Kidney epithelial cell (primary cell): ENCODE data around the gene ARFGEF3. TPM values are rescaled to one million over a fixed set of nuclear protein-coding genes. Genes with fewer than 3 reads are reported as not detected.
"Not testable (repeated sequence)": the region's sequence is repeated elsewhere in the genome, so short reads cannot be mapped to it uniquely, and the experiment has no call there.

Experiments used
- DNase-seq: peaks from one replicate; pipeline ENCODE4 v3.0.0-alpha.2; 2010; ENCODE audit warnings: low read depth
- H3K27me3 ChIP-seq: 2 replicates; pipeline ENCODE4 v1.6.0; 2011; ENCODE audit warnings: low read length; ENCODE audit not compliant: control insufficient read depth, insufficient read depth
- H3K36me3 ChIP-seq: 2 replicates; pipeline ENCODE4 v1.5.1; 2011; ENCODE audit warnings: low read length; ENCODE audit not compliant: control insufficient read depth, insufficient read depth
- H3K4me3 ChIP-seq: 2 replicates; pipeline ENCODE4 v1.5.1; 2011; ENCODE audit warnings: low read depth, mild to moderate bottlenecking, control low read depth, low read length
- total RNA-seq: library from RNA; depleted of rRNA; stranded (reverse); fragments of >200 nt; gene quantifications from 2 replicates; pipeline ENCODE4 v1.2.3, GENCODE V29; 2015
- TF ChIP-seq, protein P1 (sequence below): IDR thresholded peaks from 2 replicates; pipeline ENCODE4 v1.5.1; 2011; ENCODE audit warnings: mild to moderate bottlenecking, moderate library complexity, low read length, control low read depth, inconsistent platforms; ENCODE audit not compliant: insufficient read depth, poor library complexity, severe bottlenecking

Gene ARFGEF3
- total RNA-seq, 1 donor from 2014 or later: 11.1 TPM

DNA sequence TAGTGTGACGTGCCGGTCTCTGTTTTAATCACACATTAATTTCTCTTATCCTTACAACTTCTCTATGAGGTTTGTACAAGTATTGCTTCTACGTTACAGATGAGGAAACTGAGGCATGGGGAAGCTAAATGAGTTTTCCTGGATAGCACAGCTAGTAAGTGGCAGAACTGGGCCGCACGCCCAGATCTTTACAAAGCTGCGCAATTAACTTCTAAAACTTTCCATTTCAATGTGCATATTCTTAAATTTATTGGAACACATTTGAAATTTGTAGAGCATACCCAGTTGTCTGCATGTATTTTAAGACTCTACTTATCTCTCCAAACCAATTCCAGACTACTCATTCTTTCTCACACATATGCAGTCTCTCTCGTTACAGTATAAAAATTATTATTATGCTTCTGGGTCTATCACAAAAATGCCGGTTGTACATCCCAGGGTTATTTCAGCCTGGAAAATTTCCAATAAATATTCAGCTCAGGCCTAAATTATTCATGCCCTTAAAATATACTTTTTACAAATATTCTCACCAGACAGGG is 44.3 kb upstream of the ARFGEF3 start:
- Histone ChIP-seq H3K4me3 (no peak overlapping the region), H3K27me3 (no peaks in the 10 kb centered on the region), H3K36me3 (no peaks in the 10 kb centered on the region)
- DNase-seq: no peak
- TF ChIP-seq, protein P1, sequence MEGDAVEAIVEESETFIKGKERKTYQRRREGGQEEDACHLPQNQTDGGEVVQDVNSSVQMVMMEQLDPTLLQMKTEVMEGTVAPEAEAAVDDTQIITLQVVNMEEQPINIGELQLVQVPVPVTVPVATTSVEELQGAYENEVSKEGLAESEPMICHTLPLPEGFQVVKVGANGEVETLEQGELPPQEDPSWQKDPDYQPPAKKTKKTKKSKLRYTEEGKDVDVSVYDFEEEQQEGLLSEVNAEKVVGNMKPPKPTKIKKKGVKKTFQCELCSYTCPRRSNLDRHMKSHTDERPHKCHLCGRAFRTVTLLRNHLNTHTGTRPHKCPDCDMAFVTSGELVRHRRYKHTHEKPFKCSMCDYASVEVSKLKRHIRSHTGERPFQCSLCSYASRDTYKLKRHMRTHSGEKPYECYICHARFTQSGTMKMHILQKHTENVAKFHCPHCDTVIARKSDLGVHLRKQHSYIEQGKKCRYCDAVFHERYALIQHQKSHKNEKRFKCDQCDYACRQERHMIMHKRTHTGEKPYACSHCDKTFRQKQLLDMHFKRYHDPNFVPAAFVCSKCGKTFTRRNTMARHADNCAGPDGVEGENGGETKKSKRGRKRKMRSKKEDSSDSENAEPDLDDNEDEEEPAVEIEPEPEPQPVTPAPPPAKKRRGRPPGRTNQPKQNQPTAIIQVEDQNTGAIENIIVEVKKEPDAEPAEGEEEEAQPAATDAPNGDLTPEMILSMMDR: no peak

GRCh38 chr6:138119229-138119628 is 42.5 kb upstream of the ARFGEF3 start:
- H3K27me3 ChIP-seq, H3K36me3 ChIP-seq, H3K4me3 ChIP-seq, DNase-seq: not testable (repeated sequence)

GRCh38 chr6:138119976-138120375 is 41.8 kb upstream of the ARFGEF3 start:
- H3K27me3 ChIP-seq: no peaks in the 10 kb centered on the region
- H3K36me3 ChIP-seq: no peaks in the 10 kb centered on the region
- H3K4me3 ChIP-seq: no peak overlapping the region
- DNase-seq: no peak
- TF ChIP-seq, protein P1: no peak

DNA sequence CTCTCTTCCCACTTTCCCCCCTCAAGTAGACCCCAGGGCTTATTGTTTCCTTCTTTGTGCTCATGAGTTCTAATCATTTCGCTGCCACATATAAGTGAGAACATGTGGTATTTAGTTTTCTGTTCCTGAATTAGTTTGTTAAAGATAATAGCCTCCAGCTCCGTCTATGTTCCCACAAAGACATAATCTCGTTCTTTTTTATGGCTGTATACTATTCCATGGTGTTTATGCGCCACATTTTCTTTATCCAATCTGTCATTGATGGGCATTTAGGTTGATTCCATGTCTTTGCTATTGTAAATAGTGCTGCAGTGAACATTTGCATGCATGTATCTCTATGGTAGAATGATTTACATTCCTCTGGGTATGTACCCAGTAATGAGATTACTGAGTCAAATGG is 37.6 kb upstream of the ARFGEF3 start:
- Histone ChIP-seq H3K36me3 (no peaks in the 10 kb centered on the region), H3K27me3 (no peaks in the 10 kb centered on the region), H3K4me3 (no peak overlapping the region)
- TF ChIP-seq, protein P1: no peak
- DNase-seq: no peak

DNA sequence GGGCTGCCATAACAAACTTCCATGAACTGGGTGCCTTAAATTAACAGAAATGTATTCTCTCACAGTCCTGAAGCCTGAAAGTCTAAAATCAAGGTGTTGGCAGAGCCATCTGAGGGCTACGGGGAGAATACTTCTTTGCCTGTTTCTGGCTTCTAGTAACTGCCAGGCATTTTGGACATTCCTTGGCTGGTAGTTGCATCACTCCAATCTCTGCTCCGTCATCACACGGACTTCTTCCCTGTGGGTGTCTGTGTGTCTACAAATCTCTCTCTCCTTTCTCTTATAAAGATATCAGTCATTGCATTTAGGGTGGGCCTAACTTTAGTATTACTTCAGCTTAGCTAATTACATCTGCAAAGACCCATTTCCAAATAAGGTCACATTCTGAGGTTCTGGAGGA is 33.6 kb upstream of the ARFGEF3 start:
- TF ChIP-seq, protein P1: no peak
- no peak overlapping the region for H3K4me3 ChIP-seq
- no peak for DNase-seq
- H3K36me3 ChIP-seq: no peaks in the 10 kb centered on the region
- H3K27me3 ChIP-seq: no peaks in the 10 kb centered on the region

- TF ChIP-seq, protein P1: no peak
These were observed 32.5 kb upstream of the ARFGEF3 start for GRCh38 chr6:138129190-138129589.

GRCh38 chr6:138142806-138143205 is 18.9 kb upstream of the ARFGEF3 start:
- H3K36me3 ChIP-seq: no peaks in the 10 kb centered on the region
- no peak overlapping the region for H3K4me3 ChIP-seq
- TF ChIP-seq, protein P1: no peak
- no peaks in the 10 kb centered on the region for H3K27me3 ChIP-seq
- DNase-seq: no peak

More at GRCh38 chr6:138129190-138129589, 32.5 kb upstream of the ARFGEF3 start:
- DNase-seq: no peak
- no peak overlapping the region for H3K4me3 ChIP-seq
- no peaks in the 10 kb centered on the region for H3K36me3 ChIP-seq
- no peaks in the 10 kb centered on the region for H3K27me3 ChIP-seq
